ENCODE measurements around the gene C12orf76.

DNA sequence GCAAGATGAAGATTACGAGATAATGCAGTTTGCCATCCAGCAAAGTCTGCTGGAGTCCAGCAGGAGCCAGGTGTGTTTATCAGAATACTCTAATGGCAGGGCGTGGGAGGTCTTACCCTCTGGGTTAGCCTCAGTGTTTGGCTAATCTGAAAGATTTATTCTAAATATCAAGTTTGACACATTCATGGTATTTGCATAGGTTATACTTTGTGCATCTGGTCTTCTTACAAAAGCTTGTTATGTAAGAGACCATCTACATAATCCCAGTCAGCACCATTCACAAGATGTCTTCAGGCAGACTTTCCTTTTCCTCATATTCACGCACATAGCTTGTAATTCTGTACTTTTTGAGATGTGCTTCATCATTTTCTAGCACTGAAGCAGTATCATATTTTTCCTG is 14.4 kb downstream of the C12orf76 start:
- TF ChIP-seq EP300 (IDR thresholded peaks at IDR 0.05; ENCODE audit: borderline replicate concordance in 1 of 2, control insufficient read depth in 1 of 2, low read depth in 2 of 2, low read length in 2 of 2) (no peak), ATF2 (IDR thresholded peaks at IDR 0.05; ENCODE audit: low read length) (no peak), SPI1 (IDR thresholded peaks at IDR 0.05; ENCODE audit: borderline replicate concordance, insufficient read depth, low read depth, low read length) (no peak), POLR2A (IDR thresholded peaks at IDR 0.05; ENCODE audit: low read depth, low read length) (no peak), CBX5 (IDR thresholded peaks at IDR 0.05; ENCODE audit: low read depth) (no peak), EGR1 (IDR thresholded peaks at IDR 0.05; ENCODE audit: borderline replicate concordance in 1 of 2, low read depth in 2 of 2, low read length in 2 of 2) (no peak), MYC (IDR thresholded peaks at IDR 0.05; ENCODE audit: insufficient read depth, insufficient read length, insufficient replicate concordance, low read length, severe bottlenecking) (no peak), CHD2 (IDR thresholded peaks at IDR 0.05; ENCODE audit: borderline replicate concordance, low read depth, low read length) (no peak), NR2C1 (IDR thresholded peaks at IDR 0.05) (no peak), SRF (IDR thresholded peaks at IDR 0.05; ENCODE audit: low read depth in 2 of 2, low read length in 2 of 2) (no peak), YY1 (IDR thresholded peaks at IDR 0.05; ENCODE audit: low read depth, low read length) (no peak)
- TF ChIP-seq, protein P1, sequence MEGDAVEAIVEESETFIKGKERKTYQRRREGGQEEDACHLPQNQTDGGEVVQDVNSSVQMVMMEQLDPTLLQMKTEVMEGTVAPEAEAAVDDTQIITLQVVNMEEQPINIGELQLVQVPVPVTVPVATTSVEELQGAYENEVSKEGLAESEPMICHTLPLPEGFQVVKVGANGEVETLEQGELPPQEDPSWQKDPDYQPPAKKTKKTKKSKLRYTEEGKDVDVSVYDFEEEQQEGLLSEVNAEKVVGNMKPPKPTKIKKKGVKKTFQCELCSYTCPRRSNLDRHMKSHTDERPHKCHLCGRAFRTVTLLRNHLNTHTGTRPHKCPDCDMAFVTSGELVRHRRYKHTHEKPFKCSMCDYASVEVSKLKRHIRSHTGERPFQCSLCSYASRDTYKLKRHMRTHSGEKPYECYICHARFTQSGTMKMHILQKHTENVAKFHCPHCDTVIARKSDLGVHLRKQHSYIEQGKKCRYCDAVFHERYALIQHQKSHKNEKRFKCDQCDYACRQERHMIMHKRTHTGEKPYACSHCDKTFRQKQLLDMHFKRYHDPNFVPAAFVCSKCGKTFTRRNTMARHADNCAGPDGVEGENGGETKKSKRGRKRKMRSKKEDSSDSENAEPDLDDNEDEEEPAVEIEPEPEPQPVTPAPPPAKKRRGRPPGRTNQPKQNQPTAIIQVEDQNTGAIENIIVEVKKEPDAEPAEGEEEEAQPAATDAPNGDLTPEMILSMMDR (IDR thresholded peaks at IDR 0.05 in 2 of 3, conservative IDR thresholded peaks at IDR 0.05 in 1 of 3; ENCODE audit: control insufficient read depth in 2 of 3, extremely low read depth in 1 of 3, insufficient read depth in 1 of 3, low read depth in 3 of 3, low read length in 3 of 3): no peak
- TF ChIP-seq, protein P2, sequence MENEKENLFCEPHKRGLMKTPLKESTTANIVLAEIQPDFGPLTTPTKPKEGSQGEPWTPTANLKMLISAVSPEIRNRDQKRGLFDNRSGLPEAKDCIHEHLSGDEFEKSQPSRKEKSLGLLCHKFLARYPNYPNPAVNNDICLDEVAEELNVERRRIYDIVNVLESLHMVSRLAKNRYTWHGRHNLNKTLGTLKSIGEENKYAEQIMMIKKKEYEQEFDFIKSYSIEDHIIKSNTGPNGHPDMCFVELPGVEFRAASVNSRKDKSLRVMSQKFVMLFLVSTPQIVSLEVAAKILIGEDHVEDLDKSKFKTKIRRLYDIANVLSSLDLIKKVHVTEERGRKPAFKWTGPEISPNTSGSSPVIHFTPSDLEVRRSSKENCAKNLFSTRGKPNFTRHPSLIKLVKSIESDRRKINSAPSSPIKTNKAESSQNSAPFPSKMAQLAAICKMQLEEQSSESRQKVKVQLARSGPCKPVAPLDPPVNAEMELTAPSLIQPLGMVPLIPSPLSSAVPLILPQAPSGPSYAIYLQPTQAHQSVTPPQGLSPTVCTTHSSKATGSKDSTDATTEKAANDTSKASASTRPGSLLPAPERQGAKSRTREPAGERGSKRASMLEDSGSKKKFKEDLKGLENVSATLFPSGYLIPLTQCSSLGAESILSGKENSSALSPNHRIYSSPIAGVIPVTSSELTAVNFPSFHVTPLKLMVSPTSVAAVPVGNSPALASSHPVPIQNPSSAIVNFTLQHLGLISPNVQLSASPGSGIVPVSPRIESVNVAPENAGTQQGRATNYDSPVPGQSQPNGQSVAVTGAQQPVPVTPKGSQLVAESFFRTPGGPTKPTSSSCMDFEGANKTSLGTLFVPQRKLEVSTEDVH (IDR thresholded peaks at IDR 0.05; ENCODE audit: low read depth, partially characterized antibody): no peak

Measured in GM12878 (cell line).